Stomach smooth muscle (tissue), 2 donors: ENCODE results near the gene CATSPERD.
"Not testable (repeated sequence)": the region's sequence is repeated elsewhere in the genome, so short reads cannot be mapped to it uniquely, and the experiment has no call there.

ENCODE experiments used
- H3K27ac ChIP-seq: one replicate; pipeline ENCODE4 v1.7.0; 2013; ENCODE audit warnings: mild to moderate bottlenecking, low read length, inconsistent platforms
- H3K27me3 ChIP-seq, 2 donors: one replicate each; pipeline ENCODE4 v1.7.0; 2013; ENCODE audit warnings: low read length in 2 of 2; ENCODE audit not compliant: insufficient read depth in 2 of 2, control insufficient read depth in 1 of 2
- H3K36me3 ChIP-seq, 2 donors: one replicate each; pipeline ENCODE4 v1.7.0; 2013; ENCODE audit warnings: low read length in 2 of 2; ENCODE audit not compliant: control insufficient read depth in 2 of 2, insufficient read depth in 2 of 2
- H3K4me1 ChIP-seq: one replicate; pipeline ENCODE4 v1.7.0; 2013; ENCODE audit warnings: low read length; ENCODE audit not compliant: control insufficient read depth, insufficient read depth
- H3K4me3 ChIP-seq, 2 donors: one replicate each; pipeline ENCODE4 v1.7.0; 2013; ENCODE audit warnings: low read length in 2 of 2
- H3K9ac ChIP-seq, 2 donors: one replicate each; pipeline ENCODE4 v1.7.0; 2013; ENCODE audit warnings: low read length in 2 of 2, mild to moderate bottlenecking in 1 of 2
- H3K9me3 ChIP-seq, 2 donors: one replicate each; pipeline ENCODE4 v1.7.0; 2013; ENCODE audit warnings: low read length in 2 of 2; ENCODE audit not compliant: control insufficient read depth in 2 of 2
- donor health status: healthy.
- donor health status: Pancreatic carcinoma.

Gene CATSPERD

GRCh38 chr19:5718037-5718578 lies 2.3 kb upstream of the CATSPERD start:
- H3K27ac ChIP-seq = no peak overlapping the region

GRCh38 chr19:5718579-5719273 lies 1.7 kb upstream of the CATSPERD start:
- H3K9me3 ChIP-seq = no peaks in the 10 kb centered on the region
- peak overlapping the region; percentile 77 to 84 for H3K9ac ChIP-seq
- peaks cover 28% of the 10 kb centered on the region for H3K4me1 ChIP-seq
- H3K4me3 ChIP-seq = peak overlapping the region; percentile 97 to 98
- peaks cover 6 to 10% of the 10 kb centered on the region in 2 donors for H3K36me3 ChIP-seq
- H3K27me3 ChIP-seq = no peaks in the 10 kb centered on the region
- no peak overlapping the region for H3K27ac ChIP-seq

More at GRCh38 chr19:5718037-5718578, 2.3 kb upstream of the CATSPERD start:
- Histone ChIP-seq H3K36me3 (peaks cover 11 to 14% of the 10 kb centered on the region in 2 donors), H3K4me1 (peaks cover 28% of the 10 kb centered on the region), H3K9ac (peak overlapping the region in 1 of 2 donors; percentile 77), H3K27me3 (no peaks in the 10 kb centered on the region), H3K9me3 (no peaks in the 10 kb centered on the region), H3K4me3 (peak overlapping the region in 1 of 2 donors; percentile 97)

- Histone ChIP-seq H3K27me3 (no peaks in the 10 kb centered on the region), H3K36me3 (peaks cover 4 to 6% of the 10 kb centered on the region in 2 donors), H3K27ac (peak overlapping the region; percentile 90), H3K4me1 (peaks cover 28% of the 10 kb centered on the region), H3K9me3 (no peaks in the 10 kb centered on the region), H3K4me3 (peak overlapping the region; percentile 97 to 98), H3K9ac (peak overlapping the region; percentile 77 to 84)
These were observed 1.0 kb upstream of the CATSPERD start for GRCh38 chr19:5719274-5719960.

- Histone ChIP-seq H3K4me1 (no peaks in the 10 kb centered on the region), H3K9me3 (peaks cover 0 to 3% of the 10 kb centered on the region in 2 donors), H3K9ac (no peak overlapping the region), H3K27ac (no peak overlapping the region), H3K36me3 (no peaks in the 10 kb centered on the region), H3K4me3 (no peak overlapping the region), H3K27me3 (peaks cover 2% of the 10 kb centered on the region in 2 donors)
These were observed 7.1 kb downstream of the CATSPERD start for GRCh38 chr19:5727453-5728050.

GRCh38 chr19:5733172-5733571 lies 12.7 kb downstream of the CATSPERD start:
- not testable (repeated sequence) for H3K27ac ChIP-seq, H3K9ac ChIP-seq, H3K9me3 ChIP-seq, H3K36me3 ChIP-seq, H3K4me3 ChIP-seq, H3K27me3 ChIP-seq, H3K4me1 ChIP-seq

- no peaks in the 10 kb centered on the region for H3K36me3 ChIP-seq
- no peaks in the 10 kb centered on the region for H3K4me1 ChIP-seq
- no peaks in the 10 kb centered on the region for H3K9me3 ChIP-seq
- H3K9ac ChIP-seq = no peak overlapping the region
- no peak overlapping the region for H3K4me3 ChIP-seq
- H3K27me3 ChIP-seq = no peaks in the 10 kb centered on the region
- H3K27ac ChIP-seq = no peak overlapping the region
These were observed 18.0 kb downstream of the CATSPERD start for GRCh38 chr19:5738423-5738822.

- no peak overlapping the region for H3K27ac ChIP-seq
- H3K36me3 ChIP-seq = no peaks in the 10 kb centered on the region
- H3K9me3 ChIP-seq = no peaks in the 10 kb centered on the region
- H3K4me3 ChIP-seq = no peak overlapping the region
- H3K27me3 ChIP-seq = no peaks in the 10 kb centered on the region
- H3K4me1 ChIP-seq = no peaks in the 10 kb centered on the region
- H3K9ac ChIP-seq = no peak overlapping the region
These were observed 21.6 kb downstream of the CATSPERD start for GRCh38 chr19:5742051-5742450.

- no peak overlapping the region for H3K9ac ChIP-seq
- peaks cover 0 to 2% of the 10 kb centered on the region in 2 donors for H3K27me3 ChIP-seq
- H3K9me3 ChIP-seq = no peaks in the 10 kb centered on the region
- H3K4me3 ChIP-seq = no peak overlapping the region
- H3K27ac ChIP-seq = no peak overlapping the region
- no peaks in the 10 kb centered on the region for H3K36me3 ChIP-seq
- no peaks in the 10 kb centered on the region for H3K4me1 ChIP-seq
These were observed 23.2 kb downstream of the CATSPERD start for GRCh38 chr19:5743630-5744029.

- not testable (repeated sequence) for H3K27me3 ChIP-seq, H3K9me3 ChIP-seq, H3K27ac ChIP-seq, H3K36me3 ChIP-seq, H3K4me3 ChIP-seq, H3K4me1 ChIP-seq, H3K9ac ChIP-seq
These were observed 24.6 kb downstream of the CATSPERD start for GRCh38 chr19:5744999-5745398.

- not testable (repeated sequence) for H3K9ac ChIP-seq, H3K9me3 ChIP-seq, H3K27ac ChIP-seq, H3K4me3 ChIP-seq, H3K27me3 ChIP-seq, H3K36me3 ChIP-seq, H3K4me1 ChIP-seq
These were observed 28.5 kb downstream of the CATSPERD start for GRCh38 chr19:5748920-5749319.
